ENCODE results near the gene OLFM1.

DNA sequence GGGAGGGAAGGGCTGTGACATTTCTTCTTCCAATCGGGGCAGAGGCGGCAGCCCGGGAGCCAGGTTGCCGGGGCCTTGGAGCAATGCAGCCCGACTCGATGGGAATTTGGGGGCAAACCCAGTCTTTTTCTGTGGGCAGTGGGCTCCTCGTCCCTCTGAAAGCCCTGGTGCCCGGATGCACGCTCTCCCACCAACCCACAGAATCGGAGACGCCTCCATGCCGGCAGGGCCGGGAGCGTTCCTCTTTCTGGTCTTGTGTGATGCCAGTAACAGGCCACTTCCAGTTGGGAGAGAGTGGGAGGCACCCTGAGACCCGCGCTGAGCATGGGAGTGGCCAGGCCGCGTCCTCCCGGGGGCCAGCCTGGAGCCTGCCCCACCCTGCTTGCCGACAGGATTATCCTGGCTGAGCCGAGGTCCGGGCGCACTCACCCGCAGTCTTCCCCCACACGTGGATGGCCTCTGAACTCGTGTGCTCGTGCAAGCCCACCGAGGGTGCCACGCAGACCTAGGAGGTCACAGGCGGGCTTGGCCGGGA lies 17.8 kb downstream of the OLFM1 start:
- no peak for TF ChIP-seq POLR2AphosphoS5 (IDR thresholded peaks at IDR 0.05; ENCODE audit: borderline replicate concordance, low read depth, low read length)
- TF ChIP-seq EZH2 (IDR thresholded peaks at IDR 0.05) = no peak
- TF ChIP-seq FOXP2 (optimal IDR thresholded peaks at IDR 0.05; ENCODE audit: control extremely low read depth, extremely low read length, insufficient read depth) = no peak

Data from SK-N-MC (cell line).